GM12878 (cell line): ENCODE data around the gene C6orf62. TPM values are rescaled to one million over a fixed set of nuclear protein-coding genes. Genes with fewer than 3 reads are reported as not detected.

Experiments used
- DPF2 ChIP-seq: fragments of 450-650 bp; IDR thresholded peaks from 2 replicates; pipeline ENCODE4 v1.6.1; 2017; ENCODE audit warnings: mild to moderate bottlenecking
- EED ChIP-seq: sonication (generic); IDR thresholded peaks from 2 replicates; pipeline ENCODE4 v1.6.1; 2016; ENCODE audit warnings: antibody characterized with exemption, low read depth
- MTA2 ChIP-seq: fragments of 450-650 bp; IDR thresholded peaks from 2 replicates; pipeline ENCODE4 v1.6.1; 2016; ENCODE audit warnings: low read depth, mild to moderate bottlenecking, moderate library complexity
- RBBP5 ChIP-seq: fragments of 200-600 bp; sonication (generic); conservative IDR thresholded peaks from 2 replicates; pipeline ENCODE4 v1.6.1; 2016
- RCOR1 ChIP-seq: conservative IDR thresholded peaks from 2 replicates; pipeline ENCODE4 v1.6.1; 2012; ENCODE audit warnings: low read depth, low read length, improper control_type of control experiment
- STAT3 ChIP-seq: IDR thresholded peaks from 2 replicates; pipeline ENCODE4 v1.6.1; 2011; ENCODE audit warnings: low read depth, low read length, improper control_type of control experiment
- SUZ12 ChIP-seq: fragments of 200-600 bp; sonication (generic); IDR thresholded peaks from one replicate; pipeline ENCODE4 v1.6.1; 2018; ENCODE audit warnings: antibody characterized with exemption, mild to moderate bottlenecking; ENCODE audit not compliant: unreplicated experiment
- TBL1XR1 ChIP-seq: IDR thresholded peaks from 2 replicates; pipeline ENCODE4 v1.6.1; 2012; ENCODE audit warnings: low read depth, low read length, improper control_type of control experiment
- polyA plus RNA-seq, 11 experiments: library from polyadenylated mRNA; depleted of rRNA in 4 of 11; unstranded in 6 of 11; stranded (reverse) in 5 of 11; fragments of >200 nt; fragmentation: Nextera tagmentation in 4 of 11; fragmentation: Illumina TruSeq in 1 of 11; extraction: Ambion mirVana in 4 of 11; extraction: Trizol in 1 of 11; gene quantifications; 1 replicate in 1 of 11; 2 replicates in 10 of 11; pipeline versions ENCODE4 v1.2.1 to v1.2.3, GENCODE V29; 2011 to 2016; ENCODE audit warnings: inconsistent platforms in 2 of 11, missing spikeins in 2 of 11, low read depth in 1 of 11
- total RNA-seq, 4 experiments: library from RNA; depleted of rRNA in 3 of 4; stranded (reverse); fragments of >200 nt in 3 of 4; fragmentation: Illumina TruSeq in 1 of 4; extraction: Trizol in 1 of 4; gene quantifications; 2 replicates each; pipeline versions ENCODE4 v1.2.1 to v1.2.3, GENCODE V29; 2013 to 2021
- TF ChIP-seq, protein P1 (sequence below): fragments of 450-650 bp; IDR thresholded peaks from 2 replicates; pipeline ENCODE4 v1.6.1; 2017; ENCODE audit warnings: mild to moderate bottlenecking, moderate library complexity
- TF ChIP-seq, protein P2 (sequence below): fragments of 150-350 bp; IDR thresholded peaks from 2 replicates; pipeline ENCODE4 v1.6.1; 2016; ENCODE audit warnings: low read depth, low read length
- TF ChIP-seq, protein P3 (sequence below): IDR thresholded peaks from 2 replicates; pipeline ENCODE4 v1.6.1; 2012; ENCODE audit warnings: low read length, inconsistent platforms
- TF ChIP-seq, protein P4 (sequence below): fragments of 450-650 bp; formaldehyde crosslinking; IDR thresholded peaks from 2 replicates; pipeline ENCODE4 v1.4.0; 2022; ENCODE audit warnings: mild to moderate bottlenecking, moderate library complexity
- TF ChIP-seq, protein P5 (sequence below): fragments of 450-650 bp; IDR thresholded peaks from 2 replicates; pipeline ENCODE4 v1.6.1; 2016; ENCODE audit warnings: mild to moderate bottlenecking, moderate library complexity, borderline replicate concordance

The C6orf62 gene
- total and polyA plus RNA-seq, 10 of the 15 experiments (the other 5 are each of a cell fraction or from before 2014, with no cell fraction given) = 55.6 to 565 (median 126) TPM

DNA sequence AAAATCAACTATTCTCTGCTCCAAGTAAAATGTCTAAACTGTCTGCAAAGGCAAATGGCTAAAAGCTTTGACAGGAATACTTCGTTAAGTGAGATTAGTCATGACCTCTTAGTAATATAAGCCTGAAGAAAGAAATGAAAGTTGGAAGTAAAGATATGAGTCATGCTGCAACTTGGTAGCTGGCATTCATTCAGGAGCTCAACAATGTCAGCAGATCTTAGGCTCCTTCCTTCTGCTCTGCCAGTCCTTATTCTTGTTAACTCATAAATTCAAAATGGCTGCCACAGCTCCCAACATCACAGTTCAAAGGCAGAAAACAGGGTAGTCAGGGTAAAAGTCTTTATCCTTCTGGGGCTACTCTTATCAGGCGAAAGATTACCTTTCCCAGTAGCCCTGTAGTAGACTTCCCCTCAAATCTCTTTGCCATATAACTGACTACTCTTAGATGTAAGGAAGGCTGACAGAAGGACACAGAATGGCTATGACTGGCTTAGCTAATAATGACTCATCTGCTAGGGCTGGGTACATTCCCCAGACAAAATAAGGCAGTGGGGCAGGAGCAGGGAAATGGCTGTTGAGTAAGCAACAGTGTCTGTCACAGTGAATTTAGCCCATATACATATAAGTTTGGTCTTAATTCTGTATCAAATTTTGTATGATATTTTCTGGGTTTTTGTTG, 24.4 kb upstream of the C6orf62 start (continued):
- TF ChIP-seq, protein P1, sequence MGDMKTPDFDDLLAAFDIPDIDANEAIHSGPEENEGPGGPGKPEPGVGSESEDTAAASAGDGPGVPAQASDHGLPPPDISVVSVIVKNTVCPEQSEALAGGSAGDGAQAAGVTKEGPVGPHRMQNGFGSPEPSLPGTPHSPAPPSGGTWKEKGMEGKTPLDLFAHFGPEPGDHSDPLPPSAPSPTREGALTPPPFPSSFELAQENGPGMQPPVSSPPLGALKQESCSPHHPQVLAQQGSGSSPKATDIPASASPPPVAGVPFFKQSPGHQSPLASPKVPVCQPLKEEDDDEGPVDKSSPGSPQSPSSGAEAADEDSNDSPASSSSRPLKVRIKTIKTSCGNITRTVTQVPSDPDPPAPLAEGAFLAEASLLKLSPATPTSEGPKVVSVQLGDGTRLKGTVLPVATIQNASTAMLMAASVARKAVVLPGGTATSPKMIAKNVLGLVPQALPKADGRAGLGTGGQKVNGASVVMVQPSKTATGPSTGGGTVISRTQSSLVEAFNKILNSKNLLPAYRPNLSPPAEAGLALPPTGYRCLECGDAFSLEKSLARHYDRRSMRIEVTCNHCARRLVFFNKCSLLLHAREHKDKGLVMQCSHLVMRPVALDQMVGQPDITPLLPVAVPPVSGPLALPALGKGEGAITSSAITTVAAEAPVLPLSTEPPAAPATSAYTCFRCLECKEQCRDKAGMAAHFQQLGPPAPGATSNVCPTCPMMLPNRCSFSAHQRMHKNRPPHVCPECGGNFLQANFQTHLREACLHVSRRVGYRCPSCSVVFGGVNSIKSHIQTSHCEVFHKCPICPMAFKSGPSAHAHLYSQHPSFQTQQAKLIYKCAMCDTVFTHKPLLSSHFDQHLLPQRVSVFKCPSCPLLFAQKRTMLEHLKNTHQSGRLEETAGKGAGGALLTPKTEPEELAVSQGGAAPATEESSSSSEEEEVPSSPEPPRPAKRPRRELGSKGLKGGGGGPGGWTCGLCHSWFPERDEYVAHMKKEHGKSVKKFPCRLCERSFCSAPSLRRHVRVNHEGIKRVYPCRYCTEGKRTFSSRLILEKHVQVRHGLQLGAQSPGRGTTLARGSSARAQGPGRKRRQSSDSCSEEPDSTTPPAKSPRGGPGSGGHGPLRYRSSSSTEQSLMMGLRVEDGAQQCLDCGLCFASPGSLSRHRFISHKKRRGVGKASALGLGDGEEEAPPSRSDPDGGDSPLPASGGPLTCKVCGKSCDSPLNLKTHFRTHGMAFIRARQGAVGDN = no peak
- TF ChIP-seq RCOR1 (no peak), MTA2 (0 out of 2 replicates have a peak, but pooled peaks have one; percentile 7), RBBP5 (no peak), TBL1XR1 (no peak), SUZ12 (no peak), EED (peak; percentile 76), STAT3 (no peak), DPF2 (peak; percentile 74)
- TF ChIP-seq, protein P2, sequence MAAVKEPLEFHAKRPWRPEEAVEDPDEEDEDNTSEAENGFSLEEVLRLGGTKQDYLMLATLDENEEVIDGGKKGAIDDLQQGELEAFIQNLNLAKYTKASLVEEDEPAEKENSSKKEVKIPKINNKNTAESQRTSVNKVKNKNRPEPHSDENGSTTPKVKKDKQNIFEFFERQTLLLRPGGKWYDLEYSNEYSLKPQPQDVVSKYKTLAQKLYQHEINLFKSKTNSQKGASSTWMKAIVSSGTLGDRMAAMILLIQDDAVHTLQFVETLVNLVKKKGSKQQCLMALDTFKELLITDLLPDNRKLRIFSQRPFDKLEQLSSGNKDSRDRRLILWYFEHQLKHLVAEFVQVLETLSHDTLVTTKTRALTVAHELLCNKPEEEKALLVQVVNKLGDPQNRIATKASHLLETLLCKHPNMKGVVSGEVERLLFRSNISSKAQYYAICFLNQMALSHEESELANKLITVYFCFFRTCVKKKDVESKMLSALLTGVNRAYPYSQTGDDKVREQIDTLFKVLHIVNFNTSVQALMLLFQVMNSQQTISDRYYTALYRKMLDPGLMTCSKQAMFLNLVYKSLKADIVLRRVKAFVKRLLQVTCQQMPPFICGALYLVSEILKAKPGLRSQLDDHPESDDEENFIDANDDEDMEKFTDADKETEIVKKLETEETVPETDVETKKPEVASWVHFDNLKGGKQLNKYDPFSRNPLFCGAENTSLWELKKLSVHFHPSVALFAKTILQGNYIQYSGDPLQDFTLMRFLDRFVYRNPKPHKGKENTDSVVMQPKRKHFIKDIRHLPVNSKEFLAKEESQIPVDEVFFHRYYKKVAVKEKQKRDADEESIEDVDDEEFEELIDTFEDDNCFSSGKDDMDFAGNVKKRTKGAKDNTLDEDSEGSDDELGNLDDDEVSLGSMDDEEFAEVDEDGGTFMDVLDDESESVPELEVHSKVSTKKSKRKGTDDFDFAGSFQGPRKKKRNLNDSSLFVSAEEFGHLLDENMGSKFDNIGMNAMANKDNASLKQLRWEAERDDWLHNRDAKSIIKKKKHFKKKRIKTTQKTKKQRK = no peak
- TF ChIP-seq, protein P3, sequence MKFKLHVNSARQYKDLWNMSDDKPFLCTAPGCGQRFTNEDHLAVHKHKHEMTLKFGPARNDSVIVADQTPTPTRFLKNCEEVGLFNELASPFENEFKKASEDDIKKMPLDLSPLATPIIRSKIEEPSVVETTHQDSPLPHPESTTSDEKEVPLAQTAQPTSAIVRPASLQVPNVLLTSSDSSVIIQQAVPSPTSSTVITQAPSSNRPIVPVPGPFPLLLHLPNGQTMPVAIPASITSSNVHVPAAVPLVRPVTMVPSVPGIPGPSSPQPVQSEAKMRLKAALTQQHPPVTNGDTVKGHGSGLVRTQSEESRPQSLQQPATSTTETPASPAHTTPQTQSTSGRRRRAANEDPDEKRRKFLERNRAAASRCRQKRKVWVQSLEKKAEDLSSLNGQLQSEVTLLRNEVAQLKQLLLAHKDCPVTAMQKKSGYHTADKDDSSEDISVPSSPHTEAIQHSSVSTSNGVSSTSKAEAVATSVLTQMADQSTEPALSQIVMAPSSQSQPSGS = peak; percentile 60; the same call in 1 of the 2 replicates
- TF ChIP-seq, protein P4, sequence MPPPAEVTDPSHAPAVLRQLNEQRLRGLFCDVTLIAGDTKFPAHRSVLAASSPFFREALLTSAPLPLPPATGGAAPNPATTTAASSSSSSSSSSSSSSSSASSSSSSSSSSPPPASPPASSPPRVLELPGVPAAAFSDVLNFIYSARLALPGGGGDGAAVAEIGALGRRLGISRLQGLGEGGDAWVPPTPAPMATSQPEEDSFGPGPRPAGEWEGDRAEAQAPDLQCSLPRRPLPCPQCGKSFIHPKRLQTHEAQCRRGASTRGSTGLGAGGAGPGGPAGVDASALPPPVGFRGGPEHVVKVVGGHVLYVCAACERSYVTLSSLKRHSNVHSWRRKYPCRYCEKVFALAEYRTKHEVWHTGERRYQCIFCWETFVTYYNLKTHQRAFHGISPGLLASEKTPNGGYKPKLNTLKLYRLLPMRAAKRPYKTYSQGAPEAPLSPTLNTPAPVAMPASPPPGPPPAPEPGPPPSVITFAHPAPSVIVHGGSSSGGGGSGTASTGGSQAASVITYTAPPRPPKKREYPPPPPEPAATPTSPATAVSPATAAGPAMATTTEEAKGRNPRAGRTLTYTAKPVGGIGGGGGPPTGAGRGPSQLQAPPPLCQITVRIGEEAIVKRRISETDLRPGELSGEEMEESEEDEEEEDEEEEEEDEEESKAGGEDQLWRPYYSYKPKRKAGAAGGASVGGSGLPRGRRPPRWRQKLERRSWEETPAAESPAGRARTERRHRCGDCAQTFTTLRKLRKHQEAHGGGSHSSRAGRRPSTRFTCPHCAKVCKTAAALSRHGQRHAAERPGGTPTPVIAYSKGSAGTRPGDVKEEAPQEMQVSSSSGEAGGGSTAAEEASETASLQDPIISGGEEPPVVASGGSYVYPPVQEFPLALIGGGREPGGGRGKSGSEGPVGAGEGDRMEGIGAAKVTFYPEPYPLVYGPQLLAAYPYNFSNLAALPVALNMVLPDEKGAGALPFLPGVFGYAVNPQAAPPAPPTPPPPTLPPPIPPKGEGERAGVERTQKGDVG (CRISPR knock-in tag) = no peak
- TF ChIP-seq, protein P5, sequence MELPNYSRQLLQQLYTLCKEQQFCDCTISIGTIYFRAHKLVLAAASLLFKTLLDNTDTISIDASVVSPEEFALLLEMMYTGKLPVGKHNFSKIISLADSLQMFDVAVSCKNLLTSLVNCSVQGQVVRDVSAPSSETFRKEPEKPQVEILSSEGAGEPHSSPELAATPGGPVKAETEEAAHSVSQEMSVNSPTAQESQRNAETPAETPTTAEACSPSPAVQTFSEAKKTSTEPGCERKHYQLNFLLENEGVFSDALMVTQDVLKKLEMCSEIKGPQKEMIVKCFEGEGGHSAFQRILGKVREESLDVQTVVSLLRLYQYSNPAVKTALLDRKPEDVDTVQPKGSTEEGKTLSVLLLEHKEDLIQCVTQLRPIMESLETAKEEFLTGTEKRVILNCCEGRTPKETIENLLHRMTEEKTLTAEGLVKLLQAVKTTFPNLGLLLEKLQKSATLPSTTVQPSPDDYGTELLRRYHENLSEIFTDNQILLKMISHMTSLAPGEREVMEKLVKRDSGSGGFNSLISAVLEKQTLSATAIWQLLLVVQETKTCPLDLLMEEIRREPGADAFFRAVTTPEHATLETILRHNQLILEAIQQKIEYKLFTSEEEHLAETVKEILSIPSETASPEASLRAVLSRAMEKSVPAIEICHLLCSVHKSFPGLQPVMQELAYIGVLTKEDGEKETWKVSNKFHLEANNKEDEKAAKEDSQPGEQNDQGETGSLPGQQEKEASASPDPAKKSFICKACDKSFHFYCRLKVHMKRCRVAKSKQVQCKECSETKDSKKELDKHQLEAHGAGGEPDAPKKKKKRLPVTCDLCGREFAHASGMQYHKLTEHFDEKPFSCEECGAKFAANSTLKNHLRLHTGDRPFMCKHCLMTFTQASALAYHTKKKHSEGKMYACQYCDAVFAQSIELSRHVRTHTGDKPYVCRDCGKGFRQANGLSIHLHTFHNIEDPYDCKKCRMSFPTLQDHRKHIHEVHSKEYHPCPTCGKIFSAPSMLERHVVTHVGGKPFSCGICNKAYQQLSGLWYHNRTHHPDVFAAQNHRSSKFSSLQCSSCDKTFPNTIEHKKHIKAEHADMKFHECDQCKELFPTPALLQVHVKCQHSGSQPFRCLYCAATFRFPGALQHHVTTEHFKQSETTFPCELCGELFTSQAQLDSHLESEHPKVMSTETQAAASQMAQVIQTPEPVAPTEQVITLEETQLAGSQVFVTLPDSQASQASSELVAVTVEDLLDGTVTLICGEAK = no peak
